HG03565 (cell line): Measurements from ENCODE around the gene PCED1B.

Experiments
- ATAC-seq: cut with Tn5 transposase; IDR thresholded peaks from one replicate; pipeline ENCODE4 v1.9.1; 2021; ENCODE audit warnings: mild to moderate bottlenecking, moderate library complexity; ENCODE audit not compliant: unreplicated experiment

Gene PCED1B

DNA sequence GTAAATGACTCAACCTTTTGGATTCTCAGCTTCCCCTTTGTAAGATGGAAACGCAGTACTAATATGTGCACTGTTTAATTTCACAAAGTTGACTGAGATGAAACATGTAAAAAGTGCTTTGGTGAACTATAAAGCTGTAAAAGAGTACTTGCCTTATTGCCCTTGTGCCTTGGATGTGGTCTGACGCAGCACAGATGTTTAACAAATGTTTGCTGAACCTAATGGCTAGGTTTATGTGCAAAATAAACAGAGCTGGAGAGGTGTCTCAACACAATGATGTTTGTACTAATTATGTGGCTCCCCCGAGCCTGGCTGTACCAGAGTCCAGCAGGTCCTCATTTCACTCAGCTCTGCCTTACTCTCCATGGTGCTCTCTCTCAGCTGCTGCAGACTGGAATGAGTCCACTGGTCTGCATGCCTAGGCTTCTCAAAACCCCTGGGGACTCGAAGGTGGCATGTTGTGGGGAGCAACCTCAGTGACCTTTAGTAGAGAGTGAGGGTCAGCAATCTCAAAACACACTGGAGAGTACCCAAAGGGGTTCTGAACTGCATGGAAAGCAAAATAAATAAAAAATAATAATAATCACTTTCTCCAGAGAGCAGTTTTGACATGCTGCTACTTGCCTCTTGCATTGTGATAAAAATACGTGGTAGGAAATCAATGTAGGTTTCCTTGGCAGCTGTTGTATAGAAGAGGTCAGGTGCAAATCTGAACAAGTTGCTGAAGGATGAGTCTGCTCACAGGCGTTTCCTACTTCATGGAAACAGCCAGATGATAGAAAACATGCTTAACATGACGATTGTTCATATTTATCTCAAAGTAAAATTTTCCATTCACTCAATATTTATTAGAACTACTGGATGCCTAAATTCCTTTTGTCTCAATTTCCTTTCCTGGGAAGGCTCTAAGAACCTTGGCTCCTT, 8.9 kb downstream of the PCED1B start:
- no peak for ATAC-seq

DNA sequence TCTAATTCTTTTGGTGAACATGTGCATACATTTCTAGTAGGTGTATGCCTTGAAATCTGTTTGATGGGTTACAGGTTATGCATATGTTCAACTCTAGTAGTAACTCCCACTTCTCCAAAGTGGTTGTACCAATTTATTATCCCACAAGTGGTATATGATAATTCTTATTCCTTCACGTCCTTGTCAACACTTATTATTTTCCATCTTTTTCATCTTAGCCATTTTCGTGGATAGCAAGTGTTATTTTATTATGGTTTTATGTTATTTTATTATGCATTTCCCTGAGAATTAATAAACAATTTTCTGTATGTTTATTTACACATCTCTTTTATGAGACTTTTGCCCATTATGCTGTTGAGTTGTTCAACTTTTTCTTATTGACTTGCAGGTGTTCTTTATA, 11.6 kb downstream of the PCED1B start:
- ATAC-seq, result no peak

DNA sequence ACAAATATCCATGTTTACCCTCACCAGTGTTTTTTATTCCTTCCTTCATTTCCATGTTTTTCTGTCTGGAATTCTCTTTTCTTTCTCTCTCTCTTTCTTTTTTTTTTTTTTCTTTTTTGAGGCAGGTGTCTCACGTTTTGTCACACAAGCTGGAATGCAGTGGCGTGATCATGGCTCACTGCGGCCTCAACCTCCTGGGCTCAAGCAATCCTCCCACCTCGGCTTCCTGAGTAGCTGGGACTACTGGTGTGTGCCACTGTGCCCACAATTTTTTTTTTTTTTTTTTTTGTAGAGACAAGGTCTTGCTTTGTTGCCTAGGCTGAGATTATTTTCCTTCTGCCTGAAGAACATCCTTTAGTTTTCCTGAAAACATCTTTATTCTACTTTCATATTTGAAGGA, 15.4 kb downstream of the PCED1B start:
- ATAC-seq, result no peak

DNA sequence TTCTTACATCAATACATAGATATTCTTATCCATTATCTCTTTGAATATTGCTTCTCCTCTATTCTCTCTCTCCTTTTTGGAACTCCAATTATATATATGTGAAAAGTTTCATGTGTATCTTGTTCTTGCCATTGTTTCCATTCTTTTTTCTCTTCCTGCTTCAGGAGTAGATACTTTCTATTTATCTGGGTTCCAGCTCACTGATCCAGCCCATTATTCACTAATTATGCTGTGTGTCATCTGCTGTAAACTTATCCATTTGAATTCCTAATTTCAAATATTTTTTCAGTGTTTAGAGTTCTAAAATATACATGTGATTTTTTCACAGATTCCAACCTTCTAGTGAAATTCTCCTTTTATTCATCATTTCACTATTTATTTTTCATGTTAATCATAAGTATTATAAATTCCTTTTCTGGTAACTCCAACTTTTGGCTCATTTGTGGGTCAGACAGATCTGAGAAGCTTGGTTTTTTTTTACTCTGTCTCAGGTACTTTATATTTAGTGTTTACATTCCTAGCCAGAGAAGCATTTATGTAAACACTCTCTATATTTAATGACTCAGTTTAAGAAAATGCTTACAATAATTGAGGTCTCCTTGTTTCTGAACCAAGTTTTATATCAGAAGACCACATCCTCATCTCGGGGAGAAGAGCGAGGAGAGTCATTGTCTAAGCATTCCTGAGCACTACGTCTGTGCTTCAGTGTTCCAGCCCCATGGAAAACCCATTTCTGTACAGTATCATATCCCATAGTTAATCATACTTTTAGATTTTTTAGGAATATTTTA, 16.2 kb downstream of the PCED1B start:
- ATAC-seq, result no peak

DNA sequence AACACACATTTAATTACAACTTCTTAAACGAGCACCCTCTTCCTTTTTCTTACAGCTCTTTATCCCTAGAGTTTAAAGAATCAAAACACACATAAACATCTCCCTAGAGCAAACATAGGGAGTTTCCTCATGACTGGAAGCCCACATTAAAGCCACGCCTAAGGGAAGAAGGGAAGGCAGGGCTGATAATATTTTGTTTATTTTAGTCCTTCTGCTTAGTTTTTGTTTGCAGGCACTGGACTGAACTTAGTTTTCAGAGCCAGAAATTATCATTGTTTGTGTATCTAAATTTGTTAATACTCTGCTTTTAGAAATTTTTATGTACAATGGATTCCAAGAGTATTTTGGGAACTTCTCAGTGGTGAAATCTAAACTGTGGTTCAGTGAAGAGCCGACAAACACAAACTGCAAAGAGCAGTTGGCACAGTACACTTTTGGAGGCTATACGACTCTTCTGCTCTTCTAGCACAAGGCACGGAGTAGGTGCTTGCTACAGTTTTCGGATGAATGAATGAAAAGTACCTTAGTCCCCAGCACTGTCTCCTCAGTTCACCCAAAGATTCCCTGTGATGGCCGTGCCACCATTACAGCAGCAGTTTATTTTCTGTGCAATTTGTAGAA, 18.0 kb downstream of the PCED1B start:
- ATAC-seq, result no peak

DNA sequence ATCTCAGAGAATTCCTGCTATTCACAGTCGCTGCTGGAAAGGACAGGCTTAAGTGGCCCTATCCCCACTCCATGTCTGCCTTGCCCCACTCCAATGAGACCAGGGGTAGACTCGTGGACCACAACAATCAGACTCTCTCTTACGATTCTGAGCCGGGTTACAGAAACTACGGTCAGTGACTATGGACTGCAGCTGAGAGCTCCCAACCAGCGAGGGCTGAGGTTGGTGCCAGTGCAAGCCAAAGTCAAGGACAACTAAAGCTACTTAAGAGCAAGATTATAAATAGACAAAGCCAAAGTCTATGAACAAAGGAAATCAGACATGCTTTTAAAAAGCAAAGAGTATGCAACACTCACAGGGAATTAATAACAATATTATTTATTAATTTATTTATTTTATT, 18.7 kb downstream of the PCED1B start:
- ATAC-seq, result no peak

DNA sequence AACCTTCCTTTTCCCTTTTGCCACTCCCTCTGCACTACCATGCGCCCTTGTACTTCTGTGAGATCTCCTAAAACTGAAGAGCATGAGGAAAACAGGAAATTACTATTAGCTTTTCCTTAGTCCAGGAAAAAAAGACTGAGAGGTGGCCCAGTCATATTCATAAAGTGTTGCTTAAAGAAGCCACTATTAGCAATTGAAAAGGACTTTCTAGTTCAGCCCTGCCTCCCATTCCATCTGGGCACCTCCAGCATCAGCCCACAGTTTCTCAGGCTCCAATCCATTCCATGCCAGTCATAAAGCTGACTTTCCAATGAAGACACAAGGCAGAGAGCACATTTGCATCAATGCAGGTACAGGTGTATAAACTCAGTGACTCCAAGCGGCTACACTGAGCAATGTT, 20.2 kb downstream of the PCED1B start:
- no peak for ATAC-seq

DNA sequence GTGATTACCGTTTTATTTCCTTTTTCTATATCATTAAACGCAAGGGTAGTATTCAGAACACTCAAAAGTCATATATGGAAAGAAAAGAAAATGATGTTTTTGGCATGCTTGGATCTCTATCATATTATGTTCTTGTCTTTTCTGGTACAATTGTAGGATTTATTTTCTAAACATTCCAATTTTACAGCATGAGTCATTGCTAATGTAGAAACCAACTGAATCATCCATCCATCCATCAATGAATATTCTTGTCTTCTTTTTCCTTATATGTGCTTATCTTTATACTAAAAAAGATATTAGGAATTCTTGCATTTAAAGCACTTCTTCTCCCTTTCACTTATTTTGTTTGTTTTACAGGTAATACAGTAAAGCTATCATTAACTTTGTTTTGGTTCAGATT, 20.7 kb downstream of the PCED1B start:
- ATAC-seq, result no peak

DNA sequence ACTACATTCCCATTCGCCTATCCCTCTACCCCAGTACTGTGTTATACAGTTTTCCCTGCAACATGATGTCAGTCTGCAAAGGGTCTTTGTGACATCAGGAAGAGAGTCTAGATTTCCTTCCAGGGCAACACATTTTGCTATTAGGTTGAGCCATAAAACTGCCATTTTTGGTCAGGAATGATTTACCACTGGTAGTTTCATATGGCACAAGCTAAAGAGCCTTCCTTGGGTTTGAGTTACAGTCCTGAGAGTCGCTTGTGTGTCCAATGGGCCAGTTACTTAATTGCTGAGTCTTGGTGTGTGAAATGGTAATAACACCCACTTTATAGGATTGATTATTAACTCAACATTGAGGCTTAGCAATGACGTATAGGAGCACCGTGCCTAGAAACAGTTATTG, 23.0 kb downstream of the PCED1B start:
- no peak for ATAC-seq

DNA sequence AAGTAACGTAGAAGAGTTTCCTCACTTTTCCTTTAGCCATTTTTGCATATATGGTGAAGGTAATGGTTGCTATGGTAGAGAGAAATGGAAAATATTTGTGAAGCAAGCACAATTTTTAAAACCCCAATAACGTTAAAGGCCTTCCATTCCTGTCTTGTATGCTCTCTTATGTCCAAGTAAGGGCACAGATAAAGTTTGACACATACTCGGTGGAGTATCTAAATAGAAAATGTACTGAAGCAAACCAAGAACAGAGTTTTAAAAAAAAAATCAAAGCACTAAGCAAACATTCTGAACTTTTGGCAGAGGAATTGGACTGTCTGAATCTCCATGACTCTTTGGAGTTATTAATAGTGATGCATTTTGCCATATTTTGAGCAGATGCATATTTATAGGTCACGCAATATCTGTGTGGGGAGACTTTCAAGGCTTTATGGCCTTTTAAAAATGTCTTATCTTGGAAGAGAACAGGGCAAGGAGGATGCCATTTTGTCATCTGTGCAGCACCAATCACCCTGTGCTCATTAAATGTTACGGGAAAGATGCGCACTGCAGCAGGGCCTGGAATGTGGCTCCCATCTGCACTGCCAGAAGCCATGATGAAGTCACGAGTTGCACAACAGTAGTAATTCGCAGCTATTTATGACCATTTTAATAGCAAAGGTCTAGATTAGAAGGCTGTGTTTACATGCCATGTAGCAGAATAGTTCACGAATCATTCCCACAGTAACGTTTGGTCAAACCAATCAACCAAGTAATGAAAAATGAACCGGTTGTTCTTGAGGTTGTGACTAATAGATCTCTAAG, 23.6 kb downstream of the PCED1B start:
- no peak for ATAC-seq

DNA sequence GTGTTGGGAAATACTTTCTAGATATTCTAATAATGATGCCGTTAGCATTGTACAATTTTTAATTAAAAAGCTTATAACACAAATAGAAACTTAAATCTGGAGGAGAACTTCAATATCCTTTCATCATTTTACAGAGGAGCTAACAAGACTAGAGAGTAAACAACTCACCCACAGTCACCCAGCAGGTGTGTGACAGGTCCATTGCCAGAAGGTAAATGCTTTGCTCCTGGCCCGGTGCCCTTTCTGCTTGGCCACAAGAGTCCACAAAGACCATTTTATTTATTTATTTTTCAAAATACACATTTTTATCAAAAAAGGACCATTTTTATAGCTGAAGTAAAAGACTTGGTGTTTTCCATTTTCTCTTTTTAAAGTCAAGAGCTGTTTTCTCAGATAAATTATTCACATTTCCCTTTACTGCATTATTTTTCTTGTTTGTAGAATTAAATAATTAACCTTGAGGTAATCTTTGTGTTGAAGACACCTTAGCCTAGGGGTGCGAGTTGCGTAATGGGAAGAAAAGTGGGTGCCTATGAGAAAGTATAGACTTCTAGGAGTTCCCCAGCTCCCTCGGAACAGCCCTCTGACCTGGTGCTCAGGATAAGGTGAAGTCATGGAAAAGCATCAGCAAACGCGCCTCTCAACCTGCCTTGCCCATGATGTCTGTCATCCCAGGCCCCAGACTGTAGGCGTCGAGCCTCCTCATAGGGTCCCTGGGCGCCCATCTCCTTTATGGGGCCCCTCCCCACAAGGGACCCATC, 26.7 kb downstream of the PCED1B start:
- ATAC-seq, result no peak

DNA sequence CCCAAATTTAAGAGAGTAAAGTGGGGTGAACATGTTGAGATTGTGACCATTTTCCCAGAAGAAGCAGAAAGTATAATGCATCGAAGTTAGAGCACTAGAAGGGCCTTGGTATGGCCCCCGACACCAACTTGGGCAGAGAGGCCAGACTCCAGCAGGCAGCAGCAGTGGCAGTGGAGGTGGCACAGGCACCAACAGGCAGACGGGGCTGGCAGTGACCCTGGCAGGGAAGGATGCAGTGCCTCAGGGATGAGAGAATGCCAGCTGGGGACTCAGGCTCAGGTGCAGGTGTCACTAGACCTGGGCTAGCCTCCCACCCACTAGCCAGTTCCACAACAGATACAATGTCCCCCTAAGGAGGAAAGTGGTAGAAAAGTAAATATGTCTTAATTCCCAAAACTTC, 28.0 kb downstream of the PCED1B start:
- no peak for ATAC-seq

DNA sequence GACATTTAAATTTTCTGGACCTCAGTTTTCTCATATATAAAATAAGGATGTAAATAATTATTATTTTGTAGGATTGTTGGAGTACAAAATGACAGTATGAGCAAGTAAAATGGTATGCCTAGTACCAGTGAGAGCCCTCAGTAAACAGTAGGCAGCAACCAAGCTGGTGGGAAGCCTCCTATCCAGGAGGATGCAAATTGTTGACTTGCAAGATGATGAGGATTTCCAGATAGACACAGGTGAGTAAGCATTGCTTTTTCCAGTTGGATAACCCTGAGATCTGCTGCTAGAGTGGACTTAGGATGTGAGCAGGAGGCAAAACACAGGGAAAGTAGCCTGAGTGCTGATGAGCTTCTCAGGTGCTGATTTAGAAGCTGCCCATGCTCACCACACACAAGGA, 28.5 kb downstream of the PCED1B start:
- ATAC-seq, result no peak

DNA sequence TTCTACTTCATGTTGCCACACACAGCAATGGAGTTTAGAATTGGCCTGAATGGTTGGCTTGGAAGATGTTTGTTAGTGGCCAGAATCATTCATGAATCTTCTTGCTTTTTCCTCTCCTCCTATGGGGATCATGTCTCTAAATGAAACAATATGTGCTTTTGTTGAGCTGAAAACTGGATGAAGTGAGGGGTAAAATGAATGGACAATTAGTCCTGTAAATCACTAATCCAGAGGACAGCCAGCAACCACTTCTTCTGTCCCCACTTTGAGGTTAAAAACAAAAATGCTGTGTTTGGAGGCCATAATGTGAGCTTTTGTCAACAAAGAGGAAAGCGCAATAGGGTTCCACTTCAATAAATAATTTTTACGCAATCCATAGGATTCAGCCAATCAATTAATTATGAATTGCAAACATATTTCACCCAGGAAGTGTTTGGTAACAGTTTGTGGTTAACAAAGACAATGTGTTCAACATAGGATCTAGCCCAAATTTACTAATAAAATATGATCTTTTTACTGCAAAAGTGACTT, 30.7 kb downstream of the PCED1B start:
- no peak for ATAC-seq

DNA sequence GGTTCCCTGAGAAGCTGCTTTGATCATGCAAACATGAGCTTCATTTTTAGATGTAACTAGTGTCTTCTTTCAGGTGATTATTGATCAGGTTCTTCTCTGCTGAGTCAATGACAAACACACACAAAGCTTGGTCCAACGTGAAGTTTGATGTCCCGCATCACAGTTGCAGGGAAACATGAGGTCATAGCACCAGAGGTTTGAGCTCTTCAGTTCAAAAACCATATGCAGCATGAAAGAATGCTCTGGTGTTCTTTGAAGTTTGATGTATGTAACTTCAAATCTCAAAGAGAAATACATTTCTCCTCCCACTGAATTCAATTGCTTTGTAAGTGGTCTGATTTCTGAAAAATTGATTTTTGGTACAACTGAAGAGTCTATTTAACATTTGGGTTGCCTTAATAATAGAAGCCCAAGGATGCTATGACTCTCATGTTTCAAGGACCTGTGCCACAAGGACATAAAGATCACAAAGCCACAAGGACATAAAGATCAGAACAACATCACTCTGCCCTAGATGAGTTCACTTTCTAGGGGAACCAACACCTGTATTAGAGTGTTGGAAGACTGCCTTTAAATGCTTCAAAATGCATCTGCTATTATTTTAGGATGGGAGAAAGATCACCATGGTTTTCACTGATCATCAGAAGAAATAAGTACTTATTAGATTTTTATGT, 31.4 kb downstream of the PCED1B start:
- no peak for ATAC-seq

DNA sequence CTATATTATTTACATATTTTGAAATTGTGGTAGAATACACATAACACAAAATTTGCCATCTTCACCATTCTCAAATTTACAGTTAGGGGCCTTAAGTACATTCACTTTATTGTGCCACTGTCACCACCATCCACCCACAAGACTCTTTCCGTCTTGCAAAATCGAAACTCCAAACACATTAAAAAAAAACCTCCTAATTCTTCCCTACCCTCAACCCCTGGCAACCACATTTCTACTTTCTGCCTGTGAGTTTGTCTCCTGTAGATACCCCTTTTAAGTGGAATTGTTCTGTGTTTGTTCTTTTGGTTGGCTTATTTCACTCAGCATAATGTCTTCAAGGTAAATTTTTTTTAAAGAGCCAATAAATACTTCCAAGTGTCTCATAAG, 32.0 kb downstream of the PCED1B start:
- ATAC-seq, result no peak

DNA sequence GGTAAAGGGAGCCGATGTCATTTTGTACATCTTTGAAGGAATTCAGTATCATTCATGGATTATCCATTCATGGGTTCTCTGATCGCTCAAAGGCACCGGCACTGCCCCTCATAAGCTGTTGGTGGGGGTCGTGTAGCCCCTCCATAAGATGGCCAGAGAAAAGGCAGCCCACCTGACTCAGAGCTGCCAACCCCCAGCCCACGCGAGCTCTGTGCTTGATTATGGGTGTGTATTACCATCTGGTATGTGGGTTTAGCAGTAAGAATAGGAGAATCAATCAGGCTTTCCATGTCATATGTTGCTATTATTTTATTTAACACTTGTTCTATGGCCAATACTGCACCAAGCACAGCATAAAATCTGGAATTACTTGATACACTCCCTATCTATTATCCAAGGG, 32.4 kb downstream of the PCED1B start:
- ATAC-seq, result no peak

DNA sequence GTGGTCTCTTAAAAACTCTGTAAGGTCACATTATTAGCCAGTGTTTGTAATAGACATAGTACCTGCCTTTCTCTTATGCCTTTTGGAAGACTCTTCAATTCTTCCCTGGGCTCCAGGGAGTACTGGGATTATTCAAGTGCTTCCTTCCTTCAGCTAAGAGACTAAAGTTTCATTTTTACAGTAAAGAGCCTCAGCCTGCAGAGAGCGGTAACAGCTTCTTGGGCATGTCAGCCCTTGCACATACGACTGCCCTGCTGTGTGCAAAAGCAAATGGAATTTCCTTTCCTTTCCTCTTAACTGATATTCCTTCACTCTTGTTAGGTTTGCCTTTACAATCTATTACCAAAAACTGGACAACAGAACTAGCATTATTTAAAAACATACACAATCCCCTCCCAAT, 33.3 kb downstream of the PCED1B start:
- no peak for ATAC-seq

DNA sequence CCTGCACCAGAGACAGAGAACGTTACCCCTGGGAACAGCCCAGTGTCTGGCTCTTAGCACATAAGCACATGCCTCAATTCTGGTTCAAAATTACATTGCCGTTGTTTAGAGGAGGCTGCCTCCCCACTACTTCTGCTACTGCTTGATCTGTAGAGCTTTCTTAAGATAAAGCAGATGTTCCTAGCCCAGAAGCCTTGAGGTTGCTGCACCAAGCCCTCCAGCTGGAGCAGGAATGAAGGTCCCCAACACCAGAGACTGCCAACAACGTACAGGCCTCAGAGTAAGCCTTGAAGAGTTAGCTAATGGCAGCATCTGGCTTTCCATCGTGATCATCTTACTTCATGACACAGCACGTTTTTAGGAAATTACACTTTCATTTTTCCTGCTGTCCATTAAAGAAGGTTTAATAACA, 35.1 kb downstream of the PCED1B start:
- no peak for ATAC-seq
